ENCODE measurements around the gene NF1. TPM values are rescaled to one million over a fixed set of nuclear protein-coding genes. Genes with fewer than 3 reads are reported as not detected.
A peak's percentile ranks its signal among the peaks of the same experiment; 100 is the strongest.

Gene NF1
- total RNA-seq, 1 experiment from 2014 or later = 62.4 TPM

DNA sequence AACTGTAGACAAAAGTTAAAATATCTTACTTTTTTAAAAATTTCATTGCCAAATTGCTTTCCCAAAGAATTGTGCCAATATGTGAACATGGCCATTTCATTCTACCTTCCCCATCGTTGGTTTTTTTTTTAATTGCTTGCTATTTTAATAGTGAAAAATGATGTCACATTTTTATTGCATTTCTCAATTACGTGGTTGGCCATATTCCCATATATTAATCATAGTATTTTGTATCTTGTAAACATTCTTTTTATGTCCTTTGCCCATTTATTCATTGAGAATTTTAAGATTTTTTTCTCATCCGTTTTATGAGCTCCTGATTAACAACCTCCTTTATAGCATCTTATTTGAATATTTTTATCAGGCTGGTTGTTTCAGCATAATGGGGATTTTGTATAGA, 195.0 kb downstream of the NF1 start:
- Mint-ChIP-seq H3K27ac (ENCODE audit: unreplicated experiment) (no peak overlapping the region), H3K9me3 (ENCODE audit: unreplicated experiment) (no peaks in the 10 kb centered on the region), H3K27me3 (ENCODE audit: insufficient read depth, unreplicated experiment) (no peaks in the 10 kb centered on the region), H3K4me1 (ENCODE audit: low read depth, unreplicated experiment) (no peaks in the 10 kb centered on the region), H3K4me3 (ENCODE audit: unreplicated experiment) (no peak overlapping the region), H3K36me3 (ENCODE audit: insufficient read depth, unreplicated experiment) (peaks cover 16% of the 10 kb centered on the region)
- no peak for TF ChIP-seq CTCF (IDR thresholded peaks at IDR 0.05; ENCODE audit: insufficient read depth in 1 of 2, low read depth in 1 of 2, low read length in 1 of 2, severe bottlenecking in 1 of 2, unreplicated experiment in 1 of 2)
- intact Hi-C loops (cut with micrococcal nuclease; ENCODE audit: unreplicated experiment) = no loop called here
- DNase-seq = no peak
- Histone ChIP-seq H3K4me3 (ENCODE audit: low read depth, low read length) (no peak overlapping the region), H3K9me3 (no peaks in the 10 kb centered on the region), H3K4me1 (no peaks in the 10 kb centered on the region), H3K27me3 (replicated peaks; ENCODE audit: control insufficient read depth, insufficient read depth, low read length) (no peaks in the 10 kb centered on the region), H3K36me3 (ENCODE audit: control insufficient read depth, insufficient read depth, low read length) (no peaks in the 10 kb centered on the region)
- CTCF ChIA-PET = no interaction called here
- POLR2A ChIA-PET = no interaction called here
- BruUV-seq (replicated peaks) = no TSS peak

DNA sequence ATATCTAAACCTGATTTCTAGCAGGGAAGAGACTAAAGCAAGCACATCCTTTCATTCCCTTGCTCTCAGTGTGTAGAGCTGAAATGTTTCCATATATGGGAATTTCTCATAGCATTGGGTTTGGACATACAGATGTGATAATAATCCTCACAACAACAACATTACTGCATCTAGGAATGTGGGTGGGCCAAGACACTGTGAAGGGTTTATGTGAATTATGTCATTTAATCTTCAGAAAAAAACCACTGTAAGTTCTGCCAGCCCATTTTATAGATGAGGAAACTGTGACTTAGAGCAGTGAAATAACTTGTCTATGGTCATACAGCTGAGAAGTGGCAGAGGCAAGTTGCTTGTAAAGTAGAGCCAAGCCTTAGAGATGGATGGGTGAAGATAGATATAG, 197.0 kb downstream of the NF1 start:
- ChIA-PET POLR2A (no interaction called here), CTCF (no interaction called here)
- no peak for TF ChIP-seq CTCF (IDR thresholded peaks at IDR 0.05; ENCODE audit: insufficient read depth in 1 of 2, low read depth in 1 of 2, low read length in 1 of 2, severe bottlenecking in 1 of 2, unreplicated experiment in 1 of 2)
- Histone ChIP-seq H3K27me3 (replicated peaks; ENCODE audit: control insufficient read depth, insufficient read depth, low read length) (no peaks in the 10 kb centered on the region), H3K4me1 (no peaks in the 10 kb centered on the region), H3K9me3 (no peaks in the 10 kb centered on the region), H3K36me3 (ENCODE audit: control insufficient read depth, insufficient read depth, low read length) (no peaks in the 10 kb centered on the region), H3K4me3 (ENCODE audit: low read depth, low read length) (no peak overlapping the region)
- Mint-ChIP-seq H3K36me3 (ENCODE audit: insufficient read depth, unreplicated experiment) (peaks cover 16% of the 10 kb centered on the region), H3K9me3 (ENCODE audit: unreplicated experiment) (no peaks in the 10 kb centered on the region), H3K27me3 (ENCODE audit: insufficient read depth, unreplicated experiment) (no peaks in the 10 kb centered on the region), H3K27ac (ENCODE audit: unreplicated experiment) (no peak overlapping the region), H3K4me3 (ENCODE audit: unreplicated experiment) (no peak overlapping the region), H3K4me1 (ENCODE audit: low read depth, unreplicated experiment) (no peaks in the 10 kb centered on the region)
- no peak for DNase-seq
- intact Hi-C loops (cut with micrococcal nuclease; ENCODE audit: unreplicated experiment) = loop anchor here (2.0 kb wide), 1 partner anchor 23 kb away; no protein-coding TSS in a partner anchor
- BruUV-seq (replicated peaks) = no TSS peak

DNA sequence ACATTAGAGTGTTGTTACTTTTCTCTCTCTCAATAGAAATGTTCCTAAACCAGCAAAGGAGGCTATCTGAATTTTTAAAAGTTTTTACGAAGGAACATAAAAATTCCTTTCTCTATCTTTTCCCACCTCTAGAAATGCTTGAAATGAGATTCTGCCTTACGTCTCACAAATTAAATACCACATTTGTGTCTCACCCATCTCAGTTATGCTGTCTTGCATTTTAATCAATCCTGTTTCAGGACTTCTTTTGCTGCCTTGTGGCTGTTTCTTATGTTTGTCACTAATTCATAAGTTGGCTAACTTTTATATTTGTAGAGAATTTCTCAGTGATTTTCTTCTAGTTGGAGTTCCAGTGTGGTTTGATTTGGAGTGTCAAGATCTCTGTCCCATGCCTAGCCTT, 198.8 kb downstream of the NF1 start:
- H3K4me3 Mint-ChIP-seq (ENCODE audit: unreplicated experiment) = no peak overlapping the region
- Histone ChIP-seq H3K4me3 (ENCODE audit: low read depth, low read length) (no peak overlapping the region), H3K9me3 (no peaks in the 10 kb centered on the region), H3K27me3 (replicated peaks; ENCODE audit: control insufficient read depth, insufficient read depth, low read length) (no peaks in the 10 kb centered on the region), H3K4me1 (no peaks in the 10 kb centered on the region), H3K36me3 (ENCODE audit: control insufficient read depth, insufficient read depth, low read length) (no peaks in the 10 kb centered on the region)
- H3K36me3 Mint-ChIP-seq (ENCODE audit: insufficient read depth, unreplicated experiment) = peaks cover 16% of the 10 kb centered on the region
- H3K9me3 Mint-ChIP-seq (ENCODE audit: unreplicated experiment) = no peaks in the 10 kb centered on the region
- no peaks in the 10 kb centered on the region for H3K4me1 Mint-ChIP-seq (ENCODE audit: low read depth, unreplicated experiment)
- H3K27ac Mint-ChIP-seq (ENCODE audit: unreplicated experiment) = peak overlapping the region; percentile 27
- no TSS peak for BruUV-seq (replicated peaks)
- ChIA-PET CTCF (no interaction called here), POLR2A (no interaction called here)
- intact Hi-C loops (cut with micrococcal nuclease; ENCODE audit: unreplicated experiment) = loop anchor here (2.0 kb wide), 1 partner anchor 25 kb away; no protein-coding TSS in a partner anchor
- no peak for TF ChIP-seq CTCF (IDR thresholded peaks at IDR 0.05; ENCODE audit: insufficient read depth in 1 of 2, low read depth in 1 of 2, low read length in 1 of 2, severe bottlenecking in 1 of 2, unreplicated experiment in 1 of 2)
- H3K27me3 Mint-ChIP-seq (ENCODE audit: insufficient read depth, unreplicated experiment) = no peaks in the 10 kb centered on the region
- DNase-seq = no peak

Measured in Caco-2 (cell line).